AG09309 (cell line): ENCODE measurements around the gene FHL2.

ENCODE experiments used
- DNase-seq: peaks from one replicate; pipeline ENCODE4 v3.0.0-alpha.2; 2010; ENCODE audit warnings: low read depth
- H3K4me3 ChIP-seq: 2 replicates; pipeline ENCODE4 v1.5.1; 2011; ENCODE audit warnings: mild to moderate bottlenecking, low read depth, low read length, moderate library complexity; ENCODE audit not compliant: control insufficient read depth
- TF ChIP-seq, protein P1 (sequence below): IDR thresholded peaks from 2 replicates; pipeline ENCODE4 v1.5.1; 2011; ENCODE audit warnings: mild to moderate bottlenecking, low read depth, low read length, inconsistent platforms; ENCODE audit not compliant: insufficient read depth, control insufficient read depth; ENCODE audit errors: missing control alignments

Gene FHL2

DNA sequence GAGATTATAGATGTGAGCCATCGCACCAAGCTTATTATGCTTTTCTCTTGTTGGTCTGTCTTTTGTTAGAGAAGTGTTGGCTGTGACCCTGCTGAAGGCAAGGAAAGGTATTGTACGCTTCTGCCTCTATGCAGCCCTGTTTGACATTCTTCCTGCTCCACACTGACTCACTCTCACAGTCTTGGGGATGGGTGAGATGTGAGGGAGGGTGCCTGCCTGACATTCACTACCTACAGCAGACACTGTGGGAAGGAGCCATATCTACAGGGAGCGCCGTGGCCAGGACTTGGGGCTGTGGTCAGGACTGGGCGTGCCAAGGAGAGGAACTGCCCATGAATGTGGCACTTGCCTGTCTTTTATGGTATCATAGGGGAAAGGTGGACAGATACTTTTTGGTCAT lies 43.9 kb upstream of the FHL2 start:
- no peak overlapping the region for H3K4me3 ChIP-seq
- TF ChIP-seq, protein P1, sequence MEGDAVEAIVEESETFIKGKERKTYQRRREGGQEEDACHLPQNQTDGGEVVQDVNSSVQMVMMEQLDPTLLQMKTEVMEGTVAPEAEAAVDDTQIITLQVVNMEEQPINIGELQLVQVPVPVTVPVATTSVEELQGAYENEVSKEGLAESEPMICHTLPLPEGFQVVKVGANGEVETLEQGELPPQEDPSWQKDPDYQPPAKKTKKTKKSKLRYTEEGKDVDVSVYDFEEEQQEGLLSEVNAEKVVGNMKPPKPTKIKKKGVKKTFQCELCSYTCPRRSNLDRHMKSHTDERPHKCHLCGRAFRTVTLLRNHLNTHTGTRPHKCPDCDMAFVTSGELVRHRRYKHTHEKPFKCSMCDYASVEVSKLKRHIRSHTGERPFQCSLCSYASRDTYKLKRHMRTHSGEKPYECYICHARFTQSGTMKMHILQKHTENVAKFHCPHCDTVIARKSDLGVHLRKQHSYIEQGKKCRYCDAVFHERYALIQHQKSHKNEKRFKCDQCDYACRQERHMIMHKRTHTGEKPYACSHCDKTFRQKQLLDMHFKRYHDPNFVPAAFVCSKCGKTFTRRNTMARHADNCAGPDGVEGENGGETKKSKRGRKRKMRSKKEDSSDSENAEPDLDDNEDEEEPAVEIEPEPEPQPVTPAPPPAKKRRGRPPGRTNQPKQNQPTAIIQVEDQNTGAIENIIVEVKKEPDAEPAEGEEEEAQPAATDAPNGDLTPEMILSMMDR: no peak
- DNase-seq: no peak

DNA sequence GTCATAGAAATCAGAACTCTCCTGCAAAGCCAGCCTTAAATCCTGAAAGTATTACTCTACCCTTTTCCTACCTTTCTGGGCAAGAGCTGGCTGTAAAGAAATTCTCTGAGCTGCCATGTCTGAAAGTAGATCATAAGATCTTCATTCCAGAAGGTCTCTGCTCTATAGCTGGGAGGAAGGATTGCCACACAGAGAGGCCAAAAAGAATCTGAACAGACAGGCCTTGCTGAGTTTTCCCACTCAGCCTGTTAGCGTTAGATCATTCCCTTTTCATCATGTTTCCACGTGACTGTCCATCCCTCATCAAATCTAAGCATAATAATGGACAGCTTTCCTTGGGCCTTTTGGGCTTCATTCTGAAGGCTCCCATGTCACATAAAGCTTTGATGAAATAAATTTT lies 43.2 kb upstream of the FHL2 start:
- DNase-seq: no peak
- TF ChIP-seq, protein P1: no peak
- no peak overlapping the region for H3K4me3 ChIP-seq

DNA sequence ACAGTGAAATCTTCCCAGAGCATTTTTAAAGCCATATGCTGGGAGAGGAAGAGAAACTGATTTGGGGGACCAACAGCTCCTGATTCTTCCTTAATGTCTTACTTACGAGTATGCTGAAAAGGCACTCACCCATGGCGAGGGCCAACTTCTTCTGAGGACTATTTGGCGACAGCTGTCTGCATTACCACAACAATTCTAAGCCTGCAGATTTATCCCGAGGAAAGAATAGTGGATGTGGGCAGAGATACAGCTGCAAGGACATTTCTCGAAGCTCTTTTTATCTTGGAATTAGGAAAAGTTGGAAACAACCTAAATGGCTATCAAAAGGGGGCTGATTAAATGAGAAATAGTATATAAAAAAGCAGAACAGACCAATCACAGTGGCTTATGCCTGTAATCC lies 40.3 kb upstream of the FHL2 start:
- DNase-seq: no peak
- TF ChIP-seq, protein P1: no peak
- no peak overlapping the region for H3K4me3 ChIP-seq

DNA sequence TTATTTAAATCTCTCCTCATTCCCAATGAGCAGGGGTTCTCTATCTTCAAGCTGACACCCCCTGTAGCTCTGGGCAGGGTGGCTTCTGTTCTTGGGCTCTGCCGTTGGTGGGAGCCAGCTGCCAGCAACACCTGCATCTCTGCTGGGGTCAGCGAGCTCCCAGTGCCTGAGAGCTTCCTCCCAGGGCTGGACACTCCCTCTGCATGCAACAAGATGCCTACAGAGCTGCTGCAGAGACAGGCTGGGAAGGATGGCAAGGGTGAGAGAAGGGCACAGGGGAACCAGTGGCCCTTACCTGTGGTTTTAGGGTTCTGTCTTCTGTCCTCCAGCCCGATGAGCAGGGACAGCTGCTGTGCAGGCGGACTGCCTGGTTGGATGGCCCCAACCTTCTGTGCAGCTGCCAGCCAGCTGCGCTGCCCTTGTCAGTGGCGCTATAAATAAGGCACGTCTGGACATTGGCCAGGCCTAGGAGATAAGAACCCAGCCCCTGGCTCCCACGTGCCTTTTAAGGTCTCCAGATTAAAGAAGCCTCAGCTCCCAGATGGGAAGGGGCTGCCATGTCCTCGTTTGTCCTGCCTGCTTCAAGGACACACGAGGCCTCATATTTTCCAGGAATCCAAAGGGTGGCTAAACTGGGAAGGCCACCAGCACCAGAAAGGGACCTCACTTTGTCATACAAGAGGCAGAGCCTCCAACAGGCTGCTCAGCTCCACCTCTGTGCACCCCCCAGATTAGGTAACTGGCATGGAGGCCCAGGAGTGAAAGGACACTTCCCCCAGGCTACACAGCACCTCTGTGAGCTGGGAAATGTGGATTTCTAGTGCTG lies 39.5 kb upstream of the FHL2 start:
- H3K4me3 ChIP-seq: no peak overlapping the region
- TF ChIP-seq, protein P1: no peak
- no peak for DNase-seq

DNA sequence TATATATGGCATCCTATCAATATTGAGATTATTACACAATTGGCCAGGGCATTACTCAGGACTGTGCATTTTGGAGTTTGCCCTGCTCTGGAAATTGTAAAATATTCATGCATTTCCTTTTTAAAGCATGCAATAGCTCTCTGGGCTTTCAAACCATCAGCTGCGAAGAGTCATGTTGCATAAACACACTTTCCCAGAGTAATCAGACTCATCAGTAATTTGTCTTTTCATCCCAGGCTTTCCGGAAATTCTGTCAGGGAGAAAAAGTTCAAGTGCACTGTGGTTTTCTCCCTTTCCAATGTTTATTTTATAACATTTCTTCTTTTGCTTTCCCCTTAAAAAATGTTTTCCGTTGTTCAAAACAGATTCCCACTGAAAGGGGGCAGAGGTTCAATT lies 38.9 kb upstream of the FHL2 start:
- no peak overlapping the region for H3K4me3 ChIP-seq
- TF ChIP-seq, protein P1: no peak
- peak; percentile 38 for DNase-seq

DNA sequence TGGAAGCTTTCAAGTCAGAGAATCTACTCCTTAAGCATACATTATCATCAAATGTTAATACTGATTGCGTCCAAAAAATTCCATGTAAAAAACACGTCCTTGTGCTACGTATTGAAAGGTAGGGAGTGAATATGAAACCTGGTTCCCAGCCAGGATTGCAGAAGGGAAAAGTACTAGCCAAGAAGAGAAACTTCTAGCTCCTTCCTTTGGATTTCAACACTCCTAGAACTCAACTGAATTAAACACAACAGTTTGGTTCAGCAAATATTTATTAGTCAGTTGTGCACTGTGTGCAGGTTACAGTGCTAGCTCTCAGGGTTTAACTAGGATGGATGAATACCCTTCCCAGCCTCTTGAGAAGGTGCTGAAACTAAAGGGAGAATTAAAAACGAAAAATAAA lies 33.9 kb upstream of the FHL2 start:
- TF ChIP-seq, protein P1: no peak
- DNase-seq: no peak
- H3K4me3 ChIP-seq: no peak overlapping the region
